GM21423 (cell line): ENCODE results near the gene SORCS2.
"Not testable (repeated sequence)": the region's sequence is repeated elsewhere in the genome, so short reads cannot be mapped to it uniquely, and the experiment has no call there.

Source experiments
- ATAC-seq: cut with Tn5 transposase; IDR thresholded peaks from one replicate; pipeline ENCODE4 v1.9.1; 2021; ENCODE audit warnings: mild to moderate bottlenecking, moderate library complexity; ENCODE audit not compliant: unreplicated experiment

Gene SORCS2

DNA sequence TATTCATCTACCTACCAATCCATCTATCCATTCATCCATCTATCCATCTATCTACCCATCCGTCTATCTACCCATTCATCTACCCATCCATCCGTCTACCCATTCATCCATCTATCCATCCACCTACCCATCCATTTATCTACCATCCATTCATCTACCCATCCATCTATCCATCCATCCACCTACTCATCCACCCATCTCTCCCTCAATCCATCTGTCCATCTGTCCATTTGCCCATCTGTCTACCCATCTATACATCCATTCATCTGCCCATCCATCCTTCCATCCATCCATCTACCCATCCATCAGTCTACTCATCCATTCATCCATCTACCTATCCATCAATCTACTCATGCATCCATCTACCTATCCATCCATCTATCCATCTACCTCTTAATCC, 369.2 kb downstream of the SORCS2 start:
- no peak for ATAC-seq

DNA sequence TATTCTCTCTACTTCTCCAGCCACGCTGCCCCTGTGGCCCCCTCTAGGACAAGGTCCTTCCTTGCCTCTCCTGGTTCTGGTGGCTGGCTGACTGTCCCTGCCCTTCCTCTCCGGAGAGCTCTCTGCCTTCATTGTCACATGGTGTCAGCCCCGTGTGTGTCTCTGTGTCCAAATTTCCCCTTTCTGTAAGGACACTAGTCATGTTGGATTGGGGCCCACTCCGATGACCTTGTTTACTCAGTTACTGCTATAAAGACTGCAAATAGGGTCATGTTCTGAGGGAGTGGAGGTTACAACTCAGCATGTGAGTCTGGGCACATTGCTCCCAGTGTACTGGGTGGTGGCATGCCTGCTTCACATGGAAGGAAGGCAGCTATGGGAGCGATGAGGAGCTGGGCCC, 371.9 kb downstream of the SORCS2 start:
- ATAC-seq: no peak

DNA sequence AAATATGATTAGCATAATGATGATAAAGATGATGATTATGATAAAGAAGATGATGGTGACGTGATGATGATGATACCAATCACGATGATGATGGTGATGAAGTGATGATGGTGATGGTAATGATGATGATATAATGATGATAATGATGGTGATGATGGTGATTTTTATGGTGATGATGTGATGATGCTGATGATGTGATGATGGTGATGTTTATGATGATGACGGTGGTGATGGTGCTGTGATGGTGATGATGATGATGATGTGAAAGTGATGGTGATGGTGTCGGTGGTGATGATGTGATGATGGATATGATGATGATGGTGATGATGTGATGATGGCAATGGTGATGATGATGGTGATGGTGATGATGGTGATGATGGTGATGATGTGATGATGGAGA, 373.1 kb downstream of the SORCS2 start:
- ATAC-seq: no peak

DNA sequence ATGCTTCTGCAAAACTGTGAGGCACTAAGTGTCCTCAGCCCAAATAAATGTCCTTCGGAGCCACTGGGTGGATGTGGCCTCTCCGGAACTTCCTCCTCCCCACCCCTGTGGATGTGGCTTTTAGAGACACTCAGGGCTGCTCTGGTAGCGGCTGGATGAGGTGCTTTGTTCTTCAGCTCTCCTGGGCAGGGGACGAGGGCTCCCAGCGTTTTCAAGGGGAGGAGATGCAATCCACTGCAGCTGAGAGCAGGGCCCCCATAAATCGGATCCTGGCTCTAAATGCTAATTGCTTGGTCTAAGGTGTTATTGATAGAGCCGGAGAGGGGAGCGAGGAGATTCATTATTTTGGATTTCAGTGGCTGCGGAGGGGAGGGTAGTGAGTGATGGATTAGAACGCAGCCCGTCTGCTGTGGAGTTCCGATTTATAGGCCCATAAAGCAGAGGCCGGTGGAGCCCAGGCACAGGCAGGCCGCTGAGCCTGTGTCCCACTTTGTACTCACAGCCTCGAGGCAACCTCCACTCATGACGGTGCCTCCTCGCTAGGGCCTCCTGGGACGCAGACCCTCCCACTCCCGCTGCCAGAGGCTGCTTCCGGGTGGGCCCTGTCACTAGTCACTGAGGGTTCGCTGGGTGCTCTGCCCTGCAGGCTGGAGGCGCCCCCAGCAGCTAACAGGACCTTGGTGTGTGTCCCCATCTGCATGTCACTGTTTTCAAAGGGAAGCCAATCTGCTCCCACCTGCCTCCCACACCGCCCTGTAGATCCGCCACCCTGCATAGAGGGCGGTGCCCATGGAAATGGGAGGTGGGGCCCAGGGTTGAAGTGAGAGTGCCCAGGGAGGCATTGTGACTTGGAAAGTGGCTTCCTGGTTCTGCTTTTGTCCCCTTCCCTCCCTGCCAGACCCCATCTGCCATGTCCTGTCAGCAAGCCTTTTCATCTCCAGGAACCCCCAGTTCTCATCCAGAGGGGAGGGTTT, 377.8 kb downstream of the SORCS2 start:
- ATAC-seq: no peak

DNA sequence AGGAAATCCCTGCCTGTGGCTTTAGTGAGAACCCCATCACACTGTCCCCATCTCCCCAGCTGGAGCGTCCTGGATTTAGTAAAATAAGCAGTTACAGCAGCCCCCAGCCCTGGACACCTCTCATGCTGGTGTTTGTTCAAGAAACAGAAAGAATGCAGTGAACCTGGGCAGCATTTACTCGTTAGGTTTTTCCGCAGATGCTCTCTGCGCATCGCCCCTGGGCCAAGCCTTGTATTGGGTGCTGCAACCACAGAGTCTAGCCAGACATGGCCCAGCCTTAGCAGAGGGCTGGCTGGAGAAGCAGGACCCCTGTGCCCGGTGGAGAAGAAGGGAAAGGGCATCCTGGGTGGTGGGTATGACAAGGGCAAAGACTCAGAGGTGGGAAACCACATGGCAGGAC, 378.7 kb downstream of the SORCS2 start:
- no peak for ATAC-seq

DNA sequence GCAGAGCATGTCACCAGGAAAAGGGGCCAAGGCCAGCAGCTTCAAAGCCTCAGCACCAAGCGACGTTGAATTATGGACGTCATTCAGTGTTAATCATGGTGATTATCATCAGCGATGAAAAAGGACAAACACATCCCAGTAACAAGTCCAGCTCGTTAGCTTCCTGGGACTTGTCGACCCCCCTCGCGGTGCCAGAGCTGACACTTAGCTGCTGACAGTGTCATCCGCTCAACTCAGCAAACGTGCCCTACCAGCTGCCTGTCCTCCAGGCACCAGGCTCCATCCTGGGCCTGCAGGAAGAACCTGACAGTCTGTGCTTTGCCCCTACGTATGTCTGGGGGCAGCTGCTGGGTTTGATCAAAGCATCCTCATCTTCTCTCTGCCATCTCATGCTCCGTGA, 379.4 kb downstream of the SORCS2 start:
- no peak for ATAC-seq

DNA sequence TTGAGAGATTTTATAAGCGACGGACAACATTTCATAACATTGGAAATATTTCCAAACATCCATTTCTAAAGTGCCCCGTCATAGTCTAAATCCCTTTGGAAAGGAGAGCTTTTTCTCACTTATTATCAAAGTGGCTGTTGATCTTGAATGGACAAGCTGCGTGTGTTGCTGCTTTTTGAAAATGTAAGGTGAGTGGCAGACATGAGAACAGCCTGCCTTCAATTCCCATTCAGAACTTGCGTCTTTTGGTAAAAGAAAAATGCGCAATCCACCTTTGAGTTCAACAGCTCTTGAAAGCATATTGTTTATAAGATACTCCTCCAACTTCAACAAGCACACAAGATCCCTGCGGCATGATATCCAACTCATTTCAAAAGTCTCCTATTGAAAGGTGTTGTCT, 380.6 kb downstream of the SORCS2 start:
- no peak for ATAC-seq

DNA sequence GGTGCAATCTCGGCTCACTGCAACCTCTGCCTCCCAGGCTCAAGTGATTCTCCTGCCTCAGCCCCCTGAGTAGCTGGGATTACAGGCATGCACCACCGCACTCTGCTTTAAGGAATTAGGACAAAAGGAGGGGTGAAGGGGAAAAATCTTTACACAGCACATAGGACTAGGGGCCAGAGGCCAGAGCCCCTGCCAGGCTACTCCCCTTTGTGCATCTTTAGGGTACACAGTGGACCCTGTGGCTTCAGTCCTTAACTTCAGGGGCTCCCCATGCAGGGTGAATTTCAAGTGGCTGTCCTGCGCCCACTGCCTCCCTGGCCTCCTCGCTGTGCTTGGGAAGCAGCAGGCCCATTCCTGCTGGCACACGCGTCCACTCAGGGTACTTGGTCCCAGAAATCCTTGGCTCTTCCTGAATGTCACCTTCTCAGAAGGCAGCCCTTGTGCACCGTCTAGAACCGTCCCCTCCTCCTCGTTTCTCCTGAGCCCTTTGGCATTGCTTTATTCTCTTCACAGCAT, 381.3 kb downstream of the SORCS2 start:
- no peak for ATAC-seq

DNA sequence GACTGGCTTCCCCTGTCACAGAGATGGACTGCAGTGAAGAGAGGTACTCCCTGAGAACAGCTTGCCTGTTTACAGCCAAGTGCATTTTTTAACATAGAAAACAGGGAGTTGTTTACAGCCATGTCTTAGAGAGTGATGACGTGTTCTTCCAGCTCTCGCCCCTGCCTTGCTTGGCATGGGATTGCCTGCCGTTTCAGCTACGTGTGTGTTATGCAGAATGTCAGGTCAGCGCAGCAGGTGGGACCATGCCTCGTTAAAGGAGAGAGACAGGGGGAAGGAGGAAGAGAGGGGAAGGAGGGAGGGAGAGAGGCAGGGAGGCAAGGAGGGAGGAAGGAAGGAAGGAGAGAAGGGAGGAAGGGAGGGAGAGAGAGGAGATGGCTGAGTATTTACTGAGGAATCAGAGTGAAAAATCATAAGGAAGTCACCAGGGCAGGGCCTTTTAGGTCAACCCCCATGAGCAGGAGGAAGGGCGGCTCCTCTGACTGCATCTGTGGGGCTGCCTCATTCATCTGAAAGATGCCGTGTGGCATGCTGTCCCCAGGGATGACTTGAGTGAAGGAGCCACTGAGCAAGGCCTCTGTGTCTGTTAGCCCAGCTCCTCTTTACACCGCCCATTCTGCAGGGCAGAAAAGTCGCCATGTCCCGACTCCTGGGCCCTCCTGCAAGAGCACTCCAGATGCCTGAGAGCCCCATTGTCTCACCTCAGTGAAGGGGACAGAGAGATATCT, 382.1 kb downstream of the SORCS2 start:
- no peak for ATAC-seq

DNA sequence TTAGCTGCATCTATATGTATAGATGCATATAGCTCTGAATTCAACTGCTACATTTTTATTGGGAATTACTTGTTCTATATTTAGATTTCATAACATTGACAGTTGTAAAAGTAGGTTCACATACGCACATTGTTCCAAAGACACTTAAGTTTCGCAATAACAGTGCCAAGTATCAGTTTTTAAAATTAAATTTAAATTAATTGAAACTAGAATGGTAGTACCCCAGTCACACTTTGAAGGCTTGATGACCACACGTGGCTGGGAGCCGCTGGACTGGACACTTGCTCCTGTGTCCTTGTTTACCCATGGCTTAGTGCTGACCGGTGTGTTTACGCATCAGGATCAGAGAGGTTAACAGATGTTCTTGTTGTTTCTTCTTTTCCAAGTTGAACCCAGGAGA, 383.1 kb downstream of the SORCS2 start:
- ATAC-seq: no peak

DNA sequence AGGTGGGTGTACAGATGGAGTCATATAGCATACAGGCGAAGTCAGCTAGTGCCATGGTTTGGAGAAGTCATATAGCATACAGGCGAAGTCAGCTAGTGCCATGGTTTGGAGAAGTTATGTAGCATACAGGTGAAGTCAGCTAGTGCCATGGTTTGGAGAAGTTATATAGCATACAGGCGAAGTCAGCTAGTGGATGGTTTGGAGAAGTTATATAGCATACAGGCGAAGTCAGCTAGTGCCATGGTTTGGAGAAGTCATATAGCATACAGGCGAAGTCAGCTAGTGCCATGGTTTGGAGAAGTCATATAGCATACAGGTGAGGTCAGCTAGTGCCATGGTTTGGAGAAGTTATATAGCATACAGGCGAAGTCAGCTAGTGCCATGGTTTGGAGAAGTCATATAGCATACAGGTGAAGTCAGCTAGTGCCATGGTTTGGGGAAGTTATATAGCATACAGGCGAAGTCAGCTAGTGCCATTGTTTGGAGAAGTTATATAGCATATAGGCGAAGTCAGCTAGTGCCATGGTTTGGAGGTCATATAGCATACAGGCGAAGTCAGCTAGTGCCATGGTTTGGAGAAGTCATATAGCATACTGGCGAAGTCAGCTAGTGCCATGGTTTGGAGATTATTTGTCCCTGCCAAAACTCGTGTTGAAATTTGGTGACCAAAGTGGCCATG, 385.2 kb downstream of the SORCS2 start:
- not testable (repeated sequence) for ATAC-seq

DNA sequence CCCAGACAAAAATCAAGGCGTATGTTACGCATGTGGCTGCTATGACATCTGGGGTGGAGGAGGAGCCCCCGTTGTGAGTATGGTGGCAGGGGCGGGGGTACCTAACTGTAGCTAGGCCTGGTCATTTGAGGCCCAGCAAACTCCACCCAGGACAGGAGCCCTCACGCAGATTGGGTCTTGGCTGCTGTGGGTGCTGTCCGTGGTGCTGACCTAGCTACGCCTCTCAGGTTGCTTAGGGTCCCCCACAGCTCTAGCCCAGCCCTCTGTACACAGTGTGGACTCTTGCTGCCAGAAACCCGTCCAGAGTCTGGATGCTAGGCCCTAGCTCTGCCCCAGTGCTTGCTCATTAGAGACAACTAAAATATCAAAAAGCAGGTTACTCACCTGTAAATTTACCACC, 389.1 kb downstream of the SORCS2 start:
- no peak for ATAC-seq

DNA sequence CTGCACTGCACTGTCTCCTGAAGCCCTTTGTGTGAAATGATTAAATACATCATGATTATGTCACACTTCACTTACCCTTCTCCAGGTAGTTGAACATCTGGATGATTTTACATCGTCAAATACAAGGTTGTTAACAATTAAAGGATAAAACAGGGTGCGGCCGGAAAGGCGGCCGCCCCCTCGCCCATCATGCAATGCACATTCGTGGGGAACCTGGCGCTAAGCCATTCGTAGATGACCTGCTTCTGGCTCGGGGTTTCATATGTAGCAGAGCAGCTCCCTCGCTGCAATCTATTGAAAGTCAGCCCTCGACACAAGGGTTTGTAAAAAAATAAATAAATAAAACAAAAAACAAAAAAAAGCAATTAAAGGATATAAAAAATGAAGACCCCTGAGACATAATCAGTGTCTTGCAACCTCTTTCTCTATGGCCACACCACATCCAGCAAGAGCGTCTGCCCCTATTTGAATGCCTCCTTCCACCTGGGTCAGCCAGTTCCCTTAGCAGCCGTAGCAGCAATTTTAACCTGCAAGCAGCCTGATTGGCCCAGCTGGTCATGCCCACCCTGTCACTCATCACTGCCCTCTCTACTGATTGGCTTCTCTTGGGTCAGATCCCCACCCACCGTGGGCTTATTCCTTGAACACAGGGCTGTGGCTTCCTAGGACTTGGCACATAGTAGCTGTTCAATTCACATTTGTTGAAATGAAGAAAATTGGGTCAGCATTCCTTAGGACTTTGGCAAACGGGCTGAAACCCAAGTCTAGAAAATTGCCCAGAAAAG, 390.2 kb downstream of the SORCS2 start:
- ATAC-seq: no peak

DNA sequence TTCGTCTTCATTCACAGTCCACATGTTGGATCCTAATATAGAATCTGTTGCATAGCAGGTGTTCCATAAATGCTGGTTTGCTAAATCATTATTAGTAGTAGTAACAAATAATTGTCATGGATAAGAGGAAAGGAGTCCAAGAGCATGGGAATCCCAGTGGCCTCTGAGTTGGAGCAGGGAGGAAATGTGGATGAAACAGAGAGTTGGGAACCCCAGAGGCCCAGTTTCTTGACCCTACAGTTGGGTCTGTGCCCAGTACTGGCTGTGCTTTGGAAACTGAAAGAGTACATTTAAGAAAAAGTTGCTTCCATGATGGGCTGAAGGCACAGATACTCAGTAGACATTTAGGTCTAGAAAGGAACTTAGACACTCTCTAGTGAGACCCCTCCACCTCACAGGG, 391.8 kb downstream of the SORCS2 start:
- no peak for ATAC-seq

DNA sequence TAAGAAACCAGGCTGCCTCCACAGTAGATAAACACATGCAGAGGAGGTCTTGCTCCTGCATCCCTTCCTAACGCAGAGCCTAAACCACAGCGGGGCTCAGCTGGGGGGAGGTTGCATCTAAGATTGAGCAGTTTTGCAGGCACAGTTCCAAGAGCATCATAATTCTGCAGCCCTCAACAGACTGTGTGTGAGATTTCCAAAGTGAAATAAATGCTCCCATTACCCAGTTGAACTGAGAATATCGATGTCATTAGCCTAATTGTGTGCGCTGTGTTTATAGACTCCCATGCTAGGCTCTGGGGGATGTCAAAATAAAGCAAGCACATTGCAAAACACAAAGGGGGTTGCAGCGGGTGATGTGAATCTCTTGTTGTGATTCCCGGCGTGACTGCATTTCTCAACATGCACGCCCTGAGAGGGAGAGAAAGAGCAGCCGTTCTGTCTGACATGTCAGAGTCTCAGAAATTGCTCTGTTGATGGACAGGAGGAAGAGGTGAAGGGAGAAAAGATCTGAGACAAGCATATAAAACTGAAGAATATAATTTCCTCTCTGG, 392.3 kb downstream of the SORCS2 start:
- ATAC-seq: no peak

DNA sequence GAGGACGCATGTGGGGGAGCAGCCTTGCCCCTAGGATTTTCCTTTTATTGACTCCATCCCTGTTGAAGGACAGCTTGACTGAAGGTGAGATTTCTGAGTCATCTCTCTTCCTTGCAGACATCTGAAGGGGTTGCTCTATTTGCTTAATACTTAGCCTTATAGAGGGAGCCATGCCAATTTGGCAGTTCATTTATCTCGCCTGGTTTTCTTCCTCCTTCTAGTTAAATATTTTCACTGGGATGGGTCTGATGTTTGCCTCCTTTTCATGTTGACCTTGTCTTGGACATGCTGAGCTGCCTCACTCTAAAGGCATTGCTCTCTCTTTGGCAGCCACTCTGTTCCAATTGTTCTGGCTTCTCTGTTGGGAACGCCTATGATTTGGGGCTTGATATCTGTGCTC, 393.4 kb downstream of the SORCS2 start:
- no peak for ATAC-seq

DNA sequence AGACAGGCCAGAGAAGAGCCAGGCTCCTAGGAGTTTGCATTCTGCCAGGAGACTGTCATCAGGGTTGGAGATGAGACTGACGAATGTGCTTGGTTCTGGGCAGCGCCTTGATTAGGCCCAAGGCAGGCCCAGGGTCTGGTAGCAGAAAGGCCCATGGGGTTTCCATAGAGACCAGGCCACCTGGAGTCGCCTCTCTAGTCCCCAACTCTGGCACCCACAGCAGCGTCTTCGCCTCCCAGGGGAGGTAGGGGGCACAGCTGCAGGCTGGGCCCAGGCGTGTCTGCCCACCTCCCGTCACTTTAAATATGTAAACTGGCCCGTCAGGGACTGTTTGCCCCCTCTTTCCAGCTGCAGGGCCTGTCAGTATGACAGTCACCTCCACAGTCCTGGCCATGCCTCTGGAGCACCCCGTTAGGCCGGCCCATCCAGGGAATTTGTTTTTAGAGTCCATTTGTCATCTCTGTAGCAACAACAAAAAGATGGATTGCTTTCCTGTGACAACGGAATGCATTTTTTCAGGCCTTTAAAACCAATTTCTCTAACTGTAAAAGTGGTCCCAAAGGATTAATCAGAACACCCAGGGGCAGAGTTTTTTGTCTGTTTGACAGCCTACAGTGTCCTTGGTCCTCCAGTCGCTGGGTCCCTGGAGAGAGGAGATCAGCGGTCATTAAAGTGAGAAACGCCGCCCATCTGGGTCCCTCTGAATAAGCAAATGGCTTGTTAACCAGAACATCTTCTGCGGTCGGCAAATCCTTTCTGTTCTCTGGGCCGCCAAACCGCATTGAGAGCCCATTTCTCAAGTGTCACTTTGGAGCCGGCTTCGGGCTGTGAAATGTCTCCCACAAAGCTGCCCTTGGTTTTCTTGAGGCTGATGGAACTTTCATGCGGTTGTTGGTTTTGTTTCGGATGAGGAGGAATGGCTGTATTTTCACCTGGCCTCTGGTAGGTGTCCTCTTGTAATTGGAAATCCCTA, 395.4 kb downstream of the SORCS2 start:
- ATAC-seq: no peak

DNA sequence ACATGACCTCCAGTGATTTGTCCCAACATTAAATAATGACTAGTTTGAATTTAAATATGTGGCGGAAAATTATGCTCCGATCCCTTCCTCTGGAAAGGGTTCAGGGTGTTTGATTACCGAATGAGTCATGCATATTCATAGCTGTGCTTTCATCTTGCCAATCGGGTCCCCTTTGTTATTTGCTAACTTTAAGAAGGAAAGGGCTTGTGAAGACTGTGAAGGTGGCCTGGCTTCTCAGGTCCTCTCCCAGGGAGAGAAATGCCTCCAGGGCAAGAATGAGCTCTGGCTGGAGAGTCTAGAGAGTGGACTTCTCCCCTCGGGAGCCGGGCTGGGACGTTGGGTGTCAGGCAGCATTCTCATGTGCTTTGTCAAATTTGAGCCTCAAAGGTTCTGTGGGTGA, 397.9 kb downstream of the SORCS2 start:
- ATAC-seq: no peak

DNA sequence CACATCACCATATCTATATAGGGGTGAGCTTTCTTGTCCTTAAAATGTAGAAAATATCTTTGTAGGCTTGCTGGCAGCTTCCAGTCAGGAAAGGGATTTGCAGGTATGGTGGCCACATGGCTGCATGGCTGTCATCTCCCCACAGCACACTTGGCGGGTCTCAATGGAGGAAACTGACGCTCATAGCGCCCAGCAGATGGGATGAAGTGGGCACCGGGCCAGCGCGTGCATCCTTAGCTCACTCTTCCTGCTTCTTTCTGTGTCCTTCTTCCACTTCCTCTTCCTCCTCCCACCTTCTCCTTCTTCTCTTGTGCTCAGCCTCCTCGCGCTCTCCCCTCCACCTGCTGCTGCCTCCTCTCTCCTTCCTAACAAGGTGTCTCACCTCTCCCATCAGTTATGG, 398.6 kb downstream of the SORCS2 start:
- ATAC-seq: no peak
